HG03064 (cell line): Measurements from ENCODE around the gene PACRG.

Experiments used
- ATAC-seq: cut with Tn5 transposase; IDR thresholded peaks from one replicate; pipeline ENCODE4 v1.9.1; 2021; ENCODE audit warnings: low read depth; ENCODE audit not compliant: unreplicated experiment

PACRG gene

DNA sequence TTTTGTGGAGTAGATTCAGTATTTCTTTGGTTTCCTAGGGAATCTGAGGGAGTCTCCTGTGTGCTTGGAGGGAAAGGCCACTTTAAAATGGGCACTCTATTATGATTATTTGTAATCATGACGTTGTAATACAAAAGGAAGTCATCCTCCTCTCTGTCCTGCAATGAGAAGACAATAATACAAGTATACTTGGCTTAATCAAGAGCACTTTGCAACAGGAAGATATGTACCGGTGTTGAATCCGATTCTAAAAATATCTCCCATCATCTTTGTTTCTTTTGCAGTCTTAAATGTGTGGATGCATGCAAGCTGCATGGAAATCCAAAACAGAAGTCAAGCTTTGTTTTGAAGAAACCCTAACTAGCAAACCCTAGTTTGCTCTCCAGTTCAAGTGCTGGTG lies 592.6 kb downstream of the PACRG start:
- no peak for ATAC-seq

- no peak for ATAC-seq
Observed at GRCh38 chr6:163320804-163321203, 593.0 kb downstream of the PACRG start.

DNA sequence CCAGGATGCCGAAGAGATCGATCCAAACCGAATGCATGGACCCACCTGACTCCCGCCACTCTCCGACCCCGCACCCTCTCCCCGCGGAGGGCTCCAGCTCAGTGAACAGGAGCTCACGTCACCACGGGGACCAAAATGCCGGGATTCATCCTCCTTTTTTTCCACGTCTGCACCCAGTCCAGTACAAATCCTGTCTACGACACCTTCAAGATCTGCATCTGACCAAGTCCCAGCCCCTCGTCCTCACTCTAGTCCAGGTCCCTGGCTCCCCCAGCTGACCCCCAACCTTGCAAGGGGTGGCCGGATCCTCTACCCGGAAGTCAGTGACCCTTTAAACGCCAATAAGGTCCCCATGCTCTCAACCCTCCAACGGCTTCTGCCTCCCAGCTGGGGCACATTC lies 593.9 kb downstream of the PACRG start:
- no peak for ATAC-seq

GRCh38 chr6:163323274-163323673 lies 595.5 kb downstream of the PACRG start:
- no peak for ATAC-seq

DNA sequence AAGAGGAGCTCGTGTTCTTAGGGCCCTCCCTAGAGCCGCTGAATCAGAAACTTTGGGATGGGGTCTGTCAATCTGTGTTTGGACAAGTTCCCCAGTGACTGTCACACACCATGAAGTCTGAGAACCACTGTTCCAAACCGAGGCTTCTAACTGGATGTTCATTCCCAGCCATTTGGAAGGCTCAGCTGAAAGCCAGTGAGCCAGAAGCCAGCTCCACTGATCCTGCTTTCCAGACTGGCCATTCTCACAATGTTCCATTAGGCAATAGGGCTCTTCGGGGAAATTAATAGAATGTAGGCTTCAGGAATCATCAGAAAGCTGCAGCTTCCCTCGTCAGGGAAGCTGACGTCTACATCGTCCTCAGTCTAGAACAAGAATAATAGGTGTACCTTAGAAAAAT lies 595.9 kb downstream of the PACRG start:
- ATAC-seq, result no peak

DNA sequence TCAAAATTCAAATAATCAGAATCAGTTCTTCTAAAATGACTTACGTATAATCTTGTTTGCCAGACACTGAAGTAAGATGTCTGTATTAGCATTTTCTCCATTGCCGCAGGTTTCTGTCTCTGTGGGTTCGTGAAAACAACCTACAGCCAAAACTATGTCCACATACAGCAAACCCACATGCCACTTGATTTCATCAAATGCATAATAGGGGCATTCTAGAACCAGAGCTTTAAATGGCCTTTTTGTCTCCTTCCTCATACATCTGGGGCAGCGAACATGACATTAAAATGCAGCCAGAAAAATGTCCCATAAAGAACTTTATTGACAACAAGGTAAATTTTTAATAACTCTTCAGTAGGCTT lies 596.5 kb downstream of the PACRG start:
- ATAC-seq, result no peak

DNA sequence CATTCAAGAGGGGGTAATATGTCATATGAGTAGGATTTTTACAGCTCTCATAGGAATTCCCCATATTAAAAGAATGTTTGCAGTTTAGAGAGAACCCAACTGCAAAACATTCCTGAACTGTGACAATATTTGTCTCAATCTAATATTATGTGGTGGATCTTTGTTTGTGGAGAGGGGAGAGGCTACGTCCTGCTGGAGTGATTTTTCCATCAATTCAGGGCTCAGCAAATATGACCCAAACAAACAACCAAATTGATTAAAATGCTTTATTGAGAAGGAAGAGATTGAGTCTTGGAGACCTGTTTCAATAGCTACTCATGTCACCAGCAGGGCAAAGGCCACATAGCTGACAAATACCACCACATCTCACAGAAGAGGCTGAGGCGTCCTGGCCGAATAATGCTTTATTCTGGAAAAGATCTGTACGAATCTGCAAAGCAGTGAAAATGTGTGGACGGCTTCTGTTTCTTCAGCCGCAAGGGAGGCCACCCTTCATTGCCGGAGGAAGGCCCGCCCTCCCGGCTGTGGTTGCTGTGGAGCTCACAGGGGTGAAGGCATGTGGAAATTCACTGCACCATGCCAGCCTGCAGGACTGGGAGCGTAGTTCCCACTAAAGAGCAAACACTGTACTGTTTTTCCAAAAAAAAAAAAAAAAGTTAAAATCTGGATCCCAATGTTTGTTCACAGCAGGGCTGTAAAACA lies 597.1 kb downstream of the PACRG start:
- no peak for ATAC-seq

DNA sequence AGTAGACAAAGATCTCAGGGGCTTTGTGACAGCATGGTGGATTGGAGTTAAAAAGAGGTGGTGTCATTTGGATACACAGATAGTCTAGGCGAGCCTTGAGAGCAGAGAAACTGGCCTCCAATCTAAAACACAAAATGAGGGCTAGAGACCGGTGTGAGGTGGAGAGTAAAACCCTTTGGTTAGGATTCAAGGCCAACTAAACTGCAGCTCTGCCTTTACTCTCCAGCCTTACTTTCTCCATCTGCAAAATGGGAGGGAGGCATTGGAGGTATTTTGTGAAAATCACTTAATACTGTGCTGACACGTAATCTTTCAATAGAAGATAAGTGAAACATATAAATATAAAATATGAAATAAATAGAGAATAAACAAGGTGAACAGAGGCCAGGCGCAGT lies 597.6 kb downstream of the PACRG start:
- no peak for ATAC-seq

GRCh38 chr6:163327165-163327880 lies 599.5 kb downstream of the PACRG start:
- no peak for ATAC-seq

- no peak for ATAC-seq
Observed at GRCh38 chr6:163327921-163328320, 600.1 kb downstream of the PACRG start.

DNA sequence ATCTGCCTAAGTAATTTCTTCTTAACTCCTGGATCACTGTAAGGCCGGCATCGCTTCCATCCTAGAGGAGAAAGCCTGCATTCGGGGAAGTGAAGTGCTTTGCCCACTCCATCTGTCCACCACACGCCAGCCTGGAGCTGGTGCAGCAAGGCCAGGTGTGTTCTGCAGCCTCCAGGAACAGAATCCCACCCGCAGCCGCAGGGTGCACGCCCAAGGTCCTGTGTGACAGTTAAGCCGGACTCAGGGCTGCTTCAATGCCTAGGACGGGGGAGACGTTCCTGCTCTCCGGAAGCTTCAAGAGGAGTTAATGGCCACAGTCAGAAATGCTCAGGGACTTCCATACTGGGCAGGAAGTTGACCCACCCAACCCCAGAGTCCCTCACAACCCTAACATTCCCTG lies 600.6 kb downstream of the PACRG start:
- no peak for ATAC-seq

GRCh38 chr6:163329991-163330390 lies 602.2 kb downstream of the PACRG start:
- ATAC-seq, result no peak

GRCh38 chr6:163331245-163331644 lies 603.5 kb downstream of the PACRG start:
- ATAC-seq, result no peak

DNA sequence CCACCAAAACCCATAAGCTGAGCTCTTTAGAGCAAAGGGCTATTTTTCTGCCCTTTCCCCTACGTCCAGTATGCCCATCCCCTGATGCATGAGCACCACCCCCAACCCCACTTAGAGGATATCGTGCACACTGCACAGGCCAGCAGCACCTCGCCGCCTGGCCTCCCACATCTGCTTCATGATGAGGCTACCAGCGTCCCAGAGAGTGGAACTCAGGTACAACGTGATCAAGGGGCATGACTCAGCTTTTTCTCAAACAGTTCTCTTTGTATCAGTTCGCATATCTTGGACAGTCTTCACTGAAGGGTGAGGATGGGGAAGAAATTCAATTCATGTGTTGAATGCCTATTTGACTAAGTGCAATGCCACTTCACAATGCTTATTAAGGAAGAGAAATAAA lies 604.8 kb downstream of the PACRG start:
- ATAC-seq, result no peak

DNA sequence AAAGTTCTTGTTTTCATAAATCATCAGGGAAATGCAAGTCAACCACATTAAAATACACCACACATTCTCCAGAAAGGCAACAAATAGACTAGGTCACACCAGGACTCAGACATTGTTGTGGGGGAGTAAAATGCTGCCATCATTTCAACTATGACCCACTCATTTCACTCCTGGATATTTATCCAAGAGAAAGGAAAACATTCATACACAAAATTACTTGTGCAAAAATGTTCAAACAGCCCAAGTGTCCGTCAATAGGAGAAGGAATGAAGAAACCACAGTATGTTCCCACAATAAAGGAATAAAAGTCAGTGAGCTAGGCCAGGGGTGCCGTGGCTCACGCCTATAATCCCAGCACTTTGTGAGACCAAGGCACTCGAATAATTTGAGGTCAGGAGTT lies 605.3 kb downstream of the PACRG start:
- no peak for ATAC-seq

DNA sequence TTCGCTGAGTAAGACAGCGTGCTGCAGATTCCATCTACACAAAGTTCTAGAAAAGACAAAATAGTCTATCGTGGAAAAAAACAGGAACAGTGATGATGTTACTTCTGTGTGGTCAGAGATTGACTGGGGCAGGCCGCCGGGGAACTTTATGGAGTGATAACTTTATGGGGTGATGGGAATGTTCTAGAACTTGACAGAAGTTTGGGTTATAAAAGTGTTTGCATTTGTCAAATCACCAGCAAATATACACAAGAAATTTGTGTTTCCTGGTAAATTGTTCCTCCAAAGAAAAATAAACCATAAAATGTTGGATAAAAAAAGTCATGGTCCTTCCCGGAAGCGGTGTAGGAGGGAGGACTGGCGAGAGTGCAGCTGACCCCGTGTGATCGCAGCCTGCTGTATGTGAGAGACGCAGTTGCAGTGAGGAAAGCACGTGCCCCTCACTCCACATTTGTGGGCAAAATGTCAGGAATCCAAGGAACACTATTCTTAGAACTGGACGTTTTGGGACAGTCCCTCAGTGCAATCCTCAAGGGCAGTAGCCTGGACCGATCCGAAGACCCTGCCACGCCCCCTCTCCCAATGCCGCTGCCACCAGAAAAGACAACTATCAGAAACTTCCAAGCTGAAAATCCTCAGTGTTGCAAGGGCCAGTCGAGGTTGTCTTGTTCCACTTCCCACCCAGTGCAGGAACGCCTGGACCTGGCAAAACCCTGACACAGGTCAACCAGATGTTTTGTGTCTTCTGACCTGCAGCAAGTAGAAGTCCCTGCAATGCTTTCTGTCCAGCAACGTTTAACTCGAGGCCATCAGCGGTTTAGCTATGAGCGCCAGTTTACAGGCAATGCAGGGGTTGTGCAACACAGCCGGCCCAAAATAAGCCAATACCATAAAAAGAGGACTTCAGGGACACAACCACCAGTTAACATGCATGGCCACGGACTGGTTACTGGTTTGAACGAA lies 606.2 kb downstream of the PACRG start:
- ATAC-seq, result no peak

- no peak for ATAC-seq
Observed at GRCh38 chr6:163335056-163335455, 607.3 kb downstream of the PACRG start.

- no peak for ATAC-seq
Observed at GRCh38 chr6:163335671-163336545, 608.1 kb downstream of the PACRG start.

- ATAC-seq, result no peak
Observed at GRCh38 chr6:163336961-163337360, 609.2 kb downstream of the PACRG start.

- ATAC-seq, result no peak
Observed at GRCh38 chr6:163337958-163338357, 610.2 kb downstream of the PACRG start.
